ENCODE results near the gene SH2D6. TPM values are rescaled to one million over a fixed set of nuclear protein-coding genes. Genes with fewer than 3 reads are reported as not detected.
"Not testable (repeated sequence)": the region's sequence is repeated elsewhere in the genome, so short reads cannot be mapped to it uniquely, and the experiment has no call there.

SH2D6 gene
- polyA plus RNA-seq (2013, experiment 1 of 4), result not detected
- polyA plus RNA-seq (2013, experiment 2 of 4), result not detected
- not detected for polyA plus RNA-seq (2013, experiment 3 of 4)
- polyA plus RNA-seq (2013, experiment 4 of 4), result not detected

GRCh38 chr2:85418132-85419008 is at the start of gene SH2D6:
Gene SH2D6 (plus strand): TSS chr2:85418714. CDS start chr2:85429466, 10,752 bp downstream.
- WGBS, 2 experiments, result 22 to 23% methylated on average over 57 of the region's 57 CpGs

GRCh38 chr2:85368921-85369320 is 49.6 kb upstream of the SH2D6 start:
- Histone ChIP-seq H3K9me3 (ENCODE audit: control insufficient read depth, low read length) (no peaks in the 10 kb centered on the region), H3K36me3 (ENCODE audit: control insufficient read depth, insufficient read depth, low read length) (no peaks in the 10 kb centered on the region), H3K27me3 (ENCODE audit: control insufficient read depth, insufficient read depth, low read length, poor library complexity, severe bottlenecking) (no peaks in the 10 kb centered on the region), H3K4me1 (ENCODE audit: control insufficient read depth, insufficient read depth, low read length) (no peaks in the 10 kb centered on the region), H3K4me3 (ENCODE audit: insufficient read depth, low read depth, low read length) (no peak overlapping the region), H3K27ac (ENCODE audit: insufficient read depth, low read depth, low read length, poor library complexity, severe bottlenecking) (no peak overlapping the region)

More at GRCh38 chr2:85418132-85419008, at the start of gene SH2D6:
- H3K27me3 ChIP-seq (ENCODE audit: control insufficient read depth, insufficient read depth, low read length, poor library complexity, severe bottlenecking), result peaks cover 10% of the 10 kb centered on the region
- no peaks in the 10 kb centered on the region for H3K9me3 ChIP-seq (ENCODE audit: control insufficient read depth, low read length)
- H3K4me3 ChIP-seq (ENCODE audit: insufficient read depth, low read depth, low read length), result peak within 1 kb of the TSS; percentile 51
- no peaks in the 10 kb centered on the region for H3K36me3 ChIP-seq (ENCODE audit: control insufficient read depth, insufficient read depth, low read length)
- H3K4me1 ChIP-seq (ENCODE audit: control insufficient read depth, insufficient read depth, low read length), result peaks cover 12% of the 10 kb centered on the region
- H3K27ac ChIP-seq (ENCODE audit: insufficient read depth, low read depth, low read length, poor library complexity, severe bottlenecking), result peak within 1 kb of the TSS; percentile 58

DNA sequence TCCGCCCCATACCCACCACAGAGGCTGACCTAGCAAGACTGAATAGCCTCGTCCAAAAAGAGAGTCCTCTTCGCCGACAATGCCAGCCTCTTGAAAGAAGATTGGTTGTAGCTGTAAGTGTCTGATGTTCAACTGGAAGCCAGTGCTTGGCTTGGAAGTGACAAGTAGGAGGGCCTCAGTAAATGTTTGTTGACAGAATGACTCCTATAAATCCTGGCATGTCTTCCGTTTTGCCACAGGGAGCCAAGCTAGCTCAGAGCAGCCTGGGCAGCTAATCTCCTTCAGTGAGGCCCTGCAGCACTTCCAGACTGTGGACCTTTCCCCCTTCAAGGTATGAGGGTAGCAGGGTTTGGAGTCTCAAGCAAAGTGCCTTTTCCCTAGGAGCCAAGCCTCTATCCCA is 49.0 kb upstream of the SH2D6 start:
- no peak overlapping the region for H3K4me3 ChIP-seq (ENCODE audit: insufficient read depth, low read depth, low read length)
- H3K27me3 ChIP-seq (ENCODE audit: control insufficient read depth, insufficient read depth, low read length, poor library complexity, severe bottlenecking), result no peaks in the 10 kb centered on the region
- H3K4me1 ChIP-seq (ENCODE audit: control insufficient read depth, insufficient read depth, low read length), result no peaks in the 10 kb centered on the region
- 91 to 92% methylated on average over 5 of the region's 5 CpGs for WGBS, 2 experiments
- no peak overlapping the region for H3K27ac ChIP-seq (ENCODE audit: insufficient read depth, low read depth, low read length, poor library complexity, severe bottlenecking)
- no peaks in the 10 kb centered on the region for H3K9me3 ChIP-seq (ENCODE audit: control insufficient read depth, low read length)
- H3K36me3 ChIP-seq (ENCODE audit: control insufficient read depth, insufficient read depth, low read length), result no peaks in the 10 kb centered on the region

DNA sequence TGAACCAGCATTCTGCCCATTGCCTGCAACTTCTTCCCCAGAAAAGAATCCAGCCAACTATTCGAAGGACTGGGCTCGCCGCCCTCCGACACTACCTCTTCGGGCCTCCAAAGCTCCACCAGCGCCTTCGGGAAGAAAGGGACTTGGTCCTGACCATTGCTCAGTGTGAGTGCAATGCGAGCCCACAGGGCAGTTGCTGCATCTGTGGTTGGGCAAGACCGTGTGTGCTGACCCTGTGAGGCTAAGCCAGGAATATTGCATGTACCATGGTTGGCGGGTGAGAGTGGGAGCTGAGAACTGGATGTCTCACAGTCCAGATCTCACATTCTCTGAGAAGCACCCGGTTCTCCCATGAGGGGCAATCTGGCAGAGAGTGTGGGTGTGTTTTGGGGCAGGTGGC is 47.5 kb upstream of the SH2D6 start:
- H3K4me1 ChIP-seq (ENCODE audit: control insufficient read depth, insufficient read depth, low read length), result no peaks in the 10 kb centered on the region
- H3K36me3 ChIP-seq (ENCODE audit: control insufficient read depth, insufficient read depth, low read length), result no peaks in the 10 kb centered on the region
- H3K4me3 ChIP-seq (ENCODE audit: insufficient read depth, low read depth, low read length), result no peak overlapping the region
- no peaks in the 10 kb centered on the region for H3K27me3 ChIP-seq (ENCODE audit: control insufficient read depth, insufficient read depth, low read length, poor library complexity, severe bottlenecking)
- no peak overlapping the region for H3K27ac ChIP-seq (ENCODE audit: insufficient read depth, low read depth, low read length, poor library complexity, severe bottlenecking)
- 95 to 96% methylated on average over 11 of the region's 11 CpGs for WGBS, 2 experiments
- H3K9me3 ChIP-seq (ENCODE audit: control insufficient read depth, low read length), result no peaks in the 10 kb centered on the region

- WGBS, 2 experiments, result 89 to 91% methylated on average over 5 of the region's 5 CpGs
- H3K4me3 ChIP-seq (ENCODE audit: insufficient read depth, low read depth, low read length), result no peak overlapping the region
- peaks cover 19% of the 10 kb centered on the region for H3K36me3 ChIP-seq (ENCODE audit: control insufficient read depth, insufficient read depth, low read length)
- H3K9me3 ChIP-seq (ENCODE audit: control insufficient read depth, low read length), result no peaks in the 10 kb centered on the region
- no peaks in the 10 kb centered on the region for H3K27me3 ChIP-seq (ENCODE audit: control insufficient read depth, insufficient read depth, low read length, poor library complexity, severe bottlenecking)
- H3K27ac ChIP-seq (ENCODE audit: insufficient read depth, low read depth, low read length, poor library complexity, severe bottlenecking), result no peak overlapping the region
- no peaks in the 10 kb centered on the region for H3K4me1 ChIP-seq (ENCODE audit: control insufficient read depth, insufficient read depth, low read length)
These were observed 42.0 kb upstream of the SH2D6 start for GRCh38 chr2:85376291-85377065.

DNA sequence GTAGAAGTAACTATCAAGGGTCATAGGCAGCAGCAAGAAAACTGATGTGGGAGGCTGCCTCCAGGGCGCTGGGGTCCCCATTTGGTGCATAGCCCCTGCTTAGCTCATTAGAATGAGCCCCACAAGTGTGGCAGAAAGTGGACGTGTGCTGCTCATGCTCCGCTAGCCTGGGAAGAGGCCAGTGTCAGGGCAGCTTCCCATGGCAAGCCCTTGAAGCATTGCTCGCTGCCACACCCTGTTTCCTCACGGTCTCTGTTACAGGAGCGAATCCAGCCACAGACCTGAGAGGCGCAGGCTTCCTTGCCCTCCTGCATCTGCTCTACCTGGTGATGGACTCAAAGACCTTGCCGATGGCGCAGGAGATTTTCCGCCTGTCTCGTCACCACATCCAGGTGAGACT is 41.4 kb upstream of the SH2D6 start:
- H3K4me1 ChIP-seq (ENCODE audit: control insufficient read depth, insufficient read depth, low read length), result no peaks in the 10 kb centered on the region
- H3K27ac ChIP-seq (ENCODE audit: insufficient read depth, low read depth, low read length, poor library complexity, severe bottlenecking), result no peak overlapping the region
- peaks cover 21% of the 10 kb centered on the region for H3K36me3 ChIP-seq (ENCODE audit: control insufficient read depth, insufficient read depth, low read length)
- H3K4me3 ChIP-seq (ENCODE audit: insufficient read depth, low read depth, low read length), result no peak overlapping the region
- no peaks in the 10 kb centered on the region for H3K9me3 ChIP-seq (ENCODE audit: control insufficient read depth, low read length)
- WGBS, 2 experiments, result 93 to 94% methylated on average over 11 of the region's 11 CpGs
- no peaks in the 10 kb centered on the region for H3K27me3 ChIP-seq (ENCODE audit: control insufficient read depth, insufficient read depth, low read length, poor library complexity, severe bottlenecking)

DNA sequence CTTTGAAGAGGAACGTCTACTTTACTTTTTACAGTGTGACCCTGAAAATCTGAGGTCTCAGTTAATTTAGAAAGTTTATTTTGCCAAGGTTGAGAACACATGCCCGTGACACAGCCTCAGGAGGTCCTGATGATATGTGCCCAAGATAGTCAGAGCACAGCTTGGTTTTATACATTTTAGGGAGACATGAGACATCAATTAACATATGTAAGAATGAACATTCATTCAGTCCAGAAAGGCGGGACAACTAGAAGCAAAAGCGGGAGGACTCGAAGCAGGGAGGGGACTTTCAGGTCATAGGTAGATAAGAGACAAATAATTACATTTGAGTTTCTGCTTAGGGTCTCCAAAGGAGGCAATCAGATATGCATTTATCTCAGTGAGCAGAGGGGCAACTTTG is 40.3 kb upstream of the SH2D6 start:
- Histone ChIP-seq H3K4me1 (ENCODE audit: control insufficient read depth, insufficient read depth, low read length) (no peaks in the 10 kb centered on the region), H3K4me3 (ENCODE audit: insufficient read depth, low read depth, low read length) (no peak overlapping the region), H3K27me3 (ENCODE audit: control insufficient read depth, insufficient read depth, low read length, poor library complexity, severe bottlenecking) (no peaks in the 10 kb centered on the region), H3K9me3 (ENCODE audit: control insufficient read depth, low read length) (no peaks in the 10 kb centered on the region), H3K36me3 (ENCODE audit: control insufficient read depth, insufficient read depth, low read length) (peaks cover 21% of the 10 kb centered on the region), H3K27ac (ENCODE audit: insufficient read depth, low read depth, low read length, poor library complexity, severe bottlenecking) (no peak overlapping the region)
- 95 to 97% methylated on average over 5 of the region's 5 CpGs for WGBS, 2 experiments

DNA sequence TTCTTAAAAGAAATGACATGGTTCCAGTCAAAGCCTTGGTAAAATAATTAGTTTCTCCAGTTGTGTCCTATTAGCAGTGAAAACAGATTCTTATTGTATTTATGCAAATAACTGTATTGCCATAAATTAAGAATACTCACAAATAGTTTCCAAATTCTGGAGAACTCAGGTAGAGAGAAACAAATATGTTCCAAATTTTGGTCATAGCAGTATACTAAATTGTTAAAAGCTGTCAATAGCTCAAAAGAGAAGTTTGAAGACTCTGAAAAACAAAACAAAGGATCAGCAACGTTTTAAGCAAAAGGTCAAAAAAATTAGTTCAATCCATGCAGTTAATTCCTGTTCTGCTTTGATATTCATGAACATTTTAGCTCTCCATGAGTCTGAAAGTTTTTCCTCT is 38.5 kb upstream of the SH2D6 start:
- Histone ChIP-seq H3K27ac (ENCODE audit: insufficient read depth, low read depth, low read length, poor library complexity, severe bottlenecking) (no peak overlapping the region), H3K4me3 (ENCODE audit: insufficient read depth, low read depth, low read length) (no peak overlapping the region), H3K9me3 (ENCODE audit: control insufficient read depth, low read length) (no peaks in the 10 kb centered on the region), H3K4me1 (ENCODE audit: control insufficient read depth, insufficient read depth, low read length) (no peaks in the 10 kb centered on the region), H3K36me3 (ENCODE audit: control insufficient read depth, insufficient read depth, low read length) (peaks cover 21% of the 10 kb centered on the region), H3K27me3 (ENCODE audit: control insufficient read depth, insufficient read depth, low read length, poor library complexity, severe bottlenecking) (no peaks in the 10 kb centered on the region)
- WGBS, 2 experiments, result 83 to 84% methylated on average over 1 of the region's 1 CpG

DNA sequence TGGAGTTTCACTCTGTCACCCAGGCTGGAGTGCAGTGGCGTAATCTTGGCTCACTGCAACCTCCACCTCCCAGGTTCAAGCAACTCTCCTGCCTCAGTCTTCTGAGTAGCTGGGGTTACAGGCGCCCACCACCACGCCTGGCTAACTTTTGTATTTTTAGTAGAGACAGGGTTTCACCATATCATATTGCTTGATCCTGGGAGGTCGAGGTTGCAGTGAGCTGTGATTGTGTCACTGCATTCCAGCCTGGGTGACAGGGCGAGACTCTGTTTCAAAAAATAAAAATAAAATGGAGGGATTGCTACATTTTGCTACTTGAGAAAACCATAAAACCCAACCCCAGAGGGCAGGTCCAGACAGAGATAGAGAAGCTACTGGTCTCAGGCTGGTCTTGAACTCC is 35.4 kb upstream of the SH2D6 start:
- H3K27me3 ChIP-seq (ENCODE audit: control insufficient read depth, insufficient read depth, low read length, poor library complexity, severe bottlenecking); H3K27ac ChIP-seq (ENCODE audit: insufficient read depth, low read depth, low read length, poor library complexity, severe bottlenecking); H3K9me3 ChIP-seq (ENCODE audit: control insufficient read depth, low read length); H3K4me3 ChIP-seq (ENCODE audit: insufficient read depth, low read depth, low read length); H3K4me1 ChIP-seq (ENCODE audit: control insufficient read depth, insufficient read depth, low read length): not testable (repeated sequence)
- WGBS, 2 experiments, result 82 to 96% methylated on average over 5 of the region's 5 CpGs
- H3K36me3 ChIP-seq (ENCODE audit: control insufficient read depth, insufficient read depth, low read length), result peaks cover 21% of the 10 kb centered on the region

DNA sequence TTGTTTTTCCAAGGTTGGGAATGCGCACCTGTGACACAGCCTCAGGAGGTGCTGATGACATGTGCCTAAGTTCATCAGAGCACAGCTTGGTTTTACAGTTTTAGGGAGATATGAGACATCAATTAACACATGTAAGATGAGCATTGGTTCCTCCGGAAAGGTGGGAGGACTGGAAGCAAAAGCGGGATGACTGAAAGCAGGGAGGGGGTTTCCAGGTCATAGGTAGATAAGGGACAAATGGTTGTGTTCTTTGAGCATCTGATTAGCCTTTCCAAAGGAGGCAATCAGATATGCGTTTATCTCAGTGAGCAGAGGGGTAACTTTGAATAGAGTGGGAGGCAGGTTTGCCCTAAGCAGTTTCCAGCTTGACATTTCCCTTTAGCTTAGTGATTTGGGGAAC is 34.7 kb upstream of the SH2D6 start:
- Histone ChIP-seq H3K27me3 (ENCODE audit: control insufficient read depth, insufficient read depth, low read length, poor library complexity, severe bottlenecking) (no peaks in the 10 kb centered on the region), H3K4me1 (ENCODE audit: control insufficient read depth, insufficient read depth, low read length) (peaks cover 5% of the 10 kb centered on the region)
- 89 to 92% methylated on average over 4 of the region's 4 CpGs for WGBS, 2 experiments

More for the DNA sequence above, 34.7 kb upstream of the SH2D6 start:
- no peaks in the 10 kb centered on the region for H3K9me3 ChIP-seq (ENCODE audit: control insufficient read depth, low read length)
- H3K27ac ChIP-seq (ENCODE audit: insufficient read depth, low read depth, low read length, poor library complexity, severe bottlenecking), result no peak overlapping the region
- no peak overlapping the region for H3K4me3 ChIP-seq (ENCODE audit: insufficient read depth, low read depth, low read length)
- peaks cover 21% of the 10 kb centered on the region for H3K36me3 ChIP-seq (ENCODE audit: control insufficient read depth, insufficient read depth, low read length)
